WTC11 (cell line): Measurements from ENCODE around the gene MYO6.

Experiments used
- CTCF ChIP-seq: fragments of 200-600 bp; IDR thresholded peaks from 2 replicates; pipeline ENCODE4 v1.8.0; 2022; ENCODE audit warnings: antibody characterized with exemption
- FOXP1 ChIP-seq: sonication (generic); formaldehyde crosslinking; IDR thresholded peaks from 2 replicates; pipeline ENCODE4 v1.8.0; 2022; ENCODE audit warnings: missing genetic modification reagents, mild to moderate bottlenecking, moderate library complexity, borderline replicate concordance
- KAT7 ChIP-seq: sonication (generic); formaldehyde crosslinking; IDR thresholded peaks from 2 replicates; pipeline ENCODE4 v1.8.1; 2023; ENCODE audit warnings: missing genetic modification reagents, mild to moderate bottlenecking, borderline replicate concordance
- MAX ChIP-seq: sonication (generic); formaldehyde crosslinking; IDR thresholded peaks from 2 replicates; pipeline ENCODE4 v1.8.0; 2022; ENCODE audit warnings: mild to moderate bottlenecking, missing genetic modification reagents
- NR2C2 ChIP-seq: sonication (generic); formaldehyde crosslinking; IDR thresholded peaks from 2 replicates; pipeline ENCODE4 v1.8.0; 2022; ENCODE audit warnings: mild to moderate bottlenecking, missing genetic modification reagents
- USF1 ChIP-seq: sonication (generic); formaldehyde crosslinking; IDR thresholded peaks from 2 replicates; pipeline ENCODE4 v1.8.0; 2022; ENCODE audit warnings: mild to moderate bottlenecking, missing genetic modification reagents
- ZBTB21 ChIP-seq: sonication (generic); formaldehyde crosslinking; IDR thresholded peaks from 2 replicates; pipeline ENCODE4 v1.8.1; 2023; ENCODE audit warnings: mild to moderate bottlenecking, missing genetic modification reagents, borderline replicate concordance
- ZNF138 ChIP-seq: sonication (generic); formaldehyde crosslinking; conservative IDR thresholded peaks from 2 replicates; pipeline ENCODE4 v1.8.1; 2022; ENCODE audit warnings: mild to moderate bottlenecking, moderate library complexity, missing genetic modification reagents
- ZNF232 ChIP-seq: sonication (generic); formaldehyde crosslinking; IDR thresholded peaks from 2 replicates; pipeline ENCODE4 v1.8.0; 2022; ENCODE audit warnings: mild to moderate bottlenecking, missing genetic modification reagents
- TF ChIP-seq, protein P1 (sequence below): sonication (generic); formaldehyde crosslinking; IDR thresholded peaks from 2 replicates; pipeline ENCODE4 v1.8.0; 2022; ENCODE audit warnings: missing genetic modification reagents

- TF ChIP-seq CTCF, result no peak
- TF ChIP-seq ZNF138 (CRISPR knock-in tag), result no peak
- TF ChIP-seq USF1 (CRISPR knock-in tag), result no peak
- TF ChIP-seq ZBTB21 (CRISPR knock-in tag), result no peak
- no peak for TF ChIP-seq KAT7
- no peak for TF ChIP-seq NR2C2 (CRISPR knock-in tag)
- no peak for TF ChIP-seq ZNF232 (CRISPR knock-in tag)
- no peak for TF ChIP-seq FOXP1 (CRISPR knock-in tag)
- TF ChIP-seq MAX (CRISPR knock-in tag), result no peak
- TF ChIP-seq, protein P1, sequence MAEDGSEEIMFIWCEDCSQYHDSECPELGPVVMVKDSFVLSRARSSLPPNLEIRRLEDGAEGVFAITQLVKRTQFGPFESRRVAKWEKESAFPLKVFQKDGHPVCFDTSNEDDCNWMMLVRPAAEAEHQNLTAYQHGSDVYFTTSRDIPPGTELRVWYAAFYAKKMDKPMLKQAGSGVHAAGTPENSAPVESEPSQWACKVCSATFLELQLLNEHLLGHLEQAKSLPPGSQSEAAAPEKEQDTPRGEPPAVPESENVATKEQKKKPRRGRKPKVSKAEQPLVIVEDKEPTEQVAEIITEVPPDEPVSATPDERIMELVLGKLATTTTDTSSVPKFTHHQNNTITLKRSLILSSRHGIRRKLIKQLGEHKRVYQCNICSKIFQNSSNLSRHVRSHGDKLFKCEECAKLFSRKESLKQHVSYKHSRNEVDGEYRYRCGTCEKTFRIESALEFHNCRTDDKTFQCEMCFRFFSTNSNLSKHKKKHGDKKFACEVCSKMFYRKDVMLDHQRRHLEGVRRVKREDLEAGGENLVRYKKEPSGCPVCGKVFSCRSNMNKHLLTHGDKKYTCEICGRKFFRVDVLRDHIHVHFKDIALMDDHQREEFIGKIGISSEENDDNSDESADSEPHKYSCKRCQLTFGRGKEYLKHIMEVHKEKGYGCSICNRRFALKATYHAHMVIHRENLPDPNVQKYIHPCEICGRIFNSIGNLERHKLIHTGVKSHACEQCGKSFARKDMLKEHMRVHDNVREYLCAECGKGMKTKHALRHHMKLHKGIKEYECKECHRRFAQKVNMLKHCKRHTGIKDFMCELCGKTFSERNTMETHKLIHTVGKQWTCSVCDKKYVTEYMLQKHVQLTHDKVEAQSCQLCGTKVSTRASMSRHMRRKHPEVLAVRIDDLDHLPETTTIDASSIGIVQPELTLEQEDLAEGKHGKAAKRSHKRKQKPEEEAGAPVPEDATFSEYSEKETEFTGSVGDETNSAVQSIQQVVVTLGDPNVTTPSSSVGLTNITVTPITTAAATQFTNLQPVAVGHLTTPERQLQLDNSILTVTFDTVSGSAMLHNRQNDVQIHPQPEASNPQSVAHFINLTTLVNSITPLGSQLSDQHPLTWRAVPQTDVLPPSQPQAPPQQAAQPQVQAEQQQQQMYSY (CRISPR knock-in tag), result no peak
Measured at GRCh38 chr6:75786152-75786551, 37.1 kb downstream of the MYO6 start.
